Coronary artery (tissue), 2 donors: ENCODE data around the gene IMMP2L.

Experiments used
- DNase-seq: peaks from one replicate; pipeline ENCODE4 v3.0.0-alpha.2; 2017; ENCODE audit warnings: low spot score
- H3K27ac ChIP-seq, 2 donors: fragments of 200-600 bp; sonication (generic); one replicate each; pipeline ENCODE4 v1.5.1; 2016 to 2019
- H3K4me3 ChIP-seq: fragments of 200-600 bp; sonication (generic); 2 replicates; pipeline ENCODE4 v1.5.1; 2016; ENCODE audit warnings: mild to moderate bottlenecking, moderate library complexity
- TF ChIP-seq, protein P1 (sequence below): fragments of 200-600 bp; sonication (generic); IDR thresholded peaks from one replicate; pipeline ENCODE4 v1.5.1; 2019; ENCODE audit warnings: antibody characterized with exemption

Gene IMMP2L

DNA sequence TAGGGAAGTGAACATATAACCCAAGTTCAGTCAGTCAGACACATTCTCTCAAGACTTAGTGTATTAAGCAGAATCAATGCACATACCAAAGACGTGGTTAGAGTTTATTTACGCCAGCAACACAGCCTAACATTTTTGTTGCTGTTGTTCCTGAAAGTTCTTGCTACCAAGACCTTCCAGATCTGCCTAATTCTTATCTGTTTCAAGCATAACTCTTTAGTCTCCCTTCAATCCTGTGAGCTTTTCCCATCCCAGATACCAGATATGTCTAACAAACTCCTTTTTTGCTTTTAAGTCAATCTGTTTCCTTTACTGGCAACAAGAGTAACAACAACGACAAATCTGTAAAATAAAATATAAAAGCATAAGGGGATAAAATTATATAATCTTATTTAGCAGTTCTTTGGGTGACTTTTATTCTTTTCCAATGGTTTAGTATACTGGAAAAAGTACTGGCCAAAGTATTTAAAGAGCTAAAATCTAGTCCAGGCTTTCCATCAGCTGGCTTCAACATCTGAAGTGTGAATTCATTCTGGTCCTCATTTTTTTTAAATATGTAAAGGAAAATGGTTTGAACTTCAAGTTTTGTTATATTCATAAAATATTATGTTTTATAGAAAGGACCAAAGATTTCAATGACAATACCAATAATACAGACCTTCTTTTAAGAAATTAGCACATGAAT lies 193.8 kb downstream of the IMMP2L start:
- no peak overlapping the region for H3K4me3 ChIP-seq
- DNase-seq: no peak
- H3K27ac ChIP-seq: no peak overlapping the region
- TF ChIP-seq, protein P1, sequence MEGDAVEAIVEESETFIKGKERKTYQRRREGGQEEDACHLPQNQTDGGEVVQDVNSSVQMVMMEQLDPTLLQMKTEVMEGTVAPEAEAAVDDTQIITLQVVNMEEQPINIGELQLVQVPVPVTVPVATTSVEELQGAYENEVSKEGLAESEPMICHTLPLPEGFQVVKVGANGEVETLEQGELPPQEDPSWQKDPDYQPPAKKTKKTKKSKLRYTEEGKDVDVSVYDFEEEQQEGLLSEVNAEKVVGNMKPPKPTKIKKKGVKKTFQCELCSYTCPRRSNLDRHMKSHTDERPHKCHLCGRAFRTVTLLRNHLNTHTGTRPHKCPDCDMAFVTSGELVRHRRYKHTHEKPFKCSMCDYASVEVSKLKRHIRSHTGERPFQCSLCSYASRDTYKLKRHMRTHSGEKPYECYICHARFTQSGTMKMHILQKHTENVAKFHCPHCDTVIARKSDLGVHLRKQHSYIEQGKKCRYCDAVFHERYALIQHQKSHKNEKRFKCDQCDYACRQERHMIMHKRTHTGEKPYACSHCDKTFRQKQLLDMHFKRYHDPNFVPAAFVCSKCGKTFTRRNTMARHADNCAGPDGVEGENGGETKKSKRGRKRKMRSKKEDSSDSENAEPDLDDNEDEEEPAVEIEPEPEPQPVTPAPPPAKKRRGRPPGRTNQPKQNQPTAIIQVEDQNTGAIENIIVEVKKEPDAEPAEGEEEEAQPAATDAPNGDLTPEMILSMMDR: no peak

DNA sequence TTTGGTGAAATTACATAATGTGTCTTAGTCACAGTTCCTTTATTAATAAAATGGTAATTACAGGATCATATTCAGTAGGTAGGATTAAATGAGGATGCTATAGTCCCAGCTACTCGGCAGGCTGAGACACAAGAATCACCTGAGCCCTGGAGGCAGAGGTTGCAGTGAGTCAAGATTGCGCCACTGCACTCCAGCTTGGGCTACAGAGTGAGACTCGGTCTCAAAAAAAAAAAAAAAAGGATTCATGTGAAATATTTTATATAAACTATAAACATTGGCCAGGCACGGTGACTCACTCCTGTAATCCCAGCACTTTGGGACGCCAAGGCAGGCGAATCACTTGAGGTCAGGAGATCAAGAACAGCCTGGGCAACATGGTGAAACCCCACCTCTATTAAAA lies 197.9 kb downstream of the IMMP2L start:
- DNase-seq: no peak
- no peak overlapping the region for H3K4me3 ChIP-seq
- TF ChIP-seq, protein P1: no peak
- no peak overlapping the region for H3K27ac ChIP-seq

DNA sequence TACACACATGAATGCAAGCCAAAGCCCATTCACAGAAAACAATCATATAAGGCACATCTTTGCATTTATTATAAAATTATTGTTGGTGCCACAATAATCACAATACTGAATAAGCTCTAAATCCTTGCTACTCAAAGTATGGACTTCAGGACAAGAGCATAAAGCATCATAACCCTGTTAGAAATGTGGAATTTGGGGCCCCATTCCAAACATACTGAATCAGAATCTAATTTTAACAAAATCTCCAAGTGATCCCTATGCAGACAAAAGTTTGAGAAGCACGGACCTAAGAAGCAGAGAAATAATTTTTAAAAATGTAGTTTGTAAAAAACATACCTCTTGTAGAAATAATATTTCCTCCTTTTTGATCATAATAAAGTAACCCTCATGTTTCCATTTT lies 199.2 kb downstream of the IMMP2L start:
- TF ChIP-seq, protein P1: no peak
- Histone ChIP-seq H3K27ac (no peak overlapping the region), H3K4me3 (no peak overlapping the region)
- no peak for DNase-seq

- Histone ChIP-seq H3K27ac (no peak overlapping the region), H3K4me3 (no peak overlapping the region)
- DNase-seq: no peak
- TF ChIP-seq, protein P1: no peak
These were observed 199.7 kb downstream of the IMMP2L start for GRCh38 chr7:111362506-111363054.

DNA sequence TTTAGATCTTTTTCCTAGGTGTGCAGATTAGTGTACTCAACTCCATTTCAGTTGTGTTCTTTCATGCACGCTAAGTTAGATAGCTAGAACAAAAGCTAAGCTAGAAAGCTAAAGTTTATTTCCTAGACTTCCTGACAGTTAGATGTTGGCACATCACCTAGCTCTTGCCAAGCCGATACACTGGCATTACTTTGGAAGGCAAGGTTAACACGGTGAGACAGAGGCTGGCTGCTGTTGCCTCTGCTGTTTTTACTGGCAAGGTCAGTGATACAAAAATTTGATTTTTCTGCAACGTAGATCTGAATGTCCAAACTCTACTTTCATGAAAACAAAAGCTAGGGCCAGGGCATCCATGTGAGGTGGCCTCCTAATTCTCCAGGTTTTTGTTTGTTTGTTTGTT lies 203.4 kb downstream of the IMMP2L start:
- no peak overlapping the region for H3K27ac ChIP-seq
- TF ChIP-seq, protein P1: no peak
- DNase-seq: no peak
- no peak overlapping the region for H3K4me3 ChIP-seq

DNA sequence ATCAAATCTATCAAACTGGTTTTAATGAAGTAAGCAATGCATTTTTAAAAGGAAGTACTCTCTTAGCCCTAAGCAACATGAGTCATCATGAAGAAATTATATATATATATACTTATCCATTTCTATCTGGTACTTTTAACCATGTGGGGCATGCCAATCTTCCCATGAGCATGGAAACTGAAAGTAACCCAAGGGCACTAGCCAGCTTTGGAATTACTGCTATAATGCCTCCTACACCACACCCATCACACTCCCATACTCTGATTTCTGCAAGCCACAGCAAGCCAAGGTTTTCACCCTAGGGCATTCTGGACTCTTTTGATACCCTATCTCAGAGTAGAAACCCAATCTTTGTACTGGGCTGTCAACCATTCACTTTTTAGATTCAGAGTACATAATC lies 204.6 kb downstream of the IMMP2L start:
- TF ChIP-seq, protein P1: no peak
- H3K4me3 ChIP-seq: no peak overlapping the region
- no peak overlapping the region for H3K27ac ChIP-seq
- DNase-seq: no peak

GRCh38 chr7:111356941-111357340 lies 205.4 kb downstream of the IMMP2L start:
- DNase-seq: no peak
- H3K27ac ChIP-seq: no peak overlapping the region
- no peak overlapping the region for H3K4me3 ChIP-seq
- TF ChIP-seq, protein P1: no peak
